ENCODE results near the gene BCAS3.
"Not testable (repeated sequence)": the region's sequence is repeated elsewhere in the genome, so short reads cannot be mapped to it uniquely, and the experiment has no call there.

Gene BCAS3

DNA sequence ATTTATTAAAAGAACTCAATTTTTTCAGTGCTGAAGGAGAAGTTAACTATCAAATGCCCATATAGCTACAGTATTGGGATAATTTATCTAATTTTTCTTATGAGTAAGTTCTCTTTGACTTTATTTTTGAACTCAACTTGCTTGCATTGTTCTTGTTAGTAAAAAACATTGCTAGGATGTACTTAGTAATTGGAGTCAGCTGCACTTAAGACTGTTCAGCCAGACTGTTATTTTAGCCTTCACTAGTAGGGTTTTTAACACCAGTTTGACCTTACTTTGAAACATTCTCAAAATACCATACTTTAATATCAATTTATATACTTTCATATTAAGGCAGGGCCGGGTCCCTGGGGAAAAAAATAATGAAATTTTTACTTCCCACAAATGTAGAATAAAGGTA lies 465.4 kb downstream of the BCAS3 start:
- no peak for DNase-seq
- H3K79me1 ChIP-seq (ENCODE audit: low read length) = peaks cover 2% of the 10 kb centered on the region
- H3K79me2 ChIP-seq (ENCODE audit: control insufficient read depth, insufficient read depth, low read length, poor library complexity) = no peaks in the 10 kb centered on the region
- peaks cover 3 to 9% of the 10 kb centered on the region in 2 experiments for H3K4me1 ChIP-seq (ENCODE audit: control insufficient read depth in 1 of 2, insufficient read depth in 2 of 2, low read length in 2 of 2)
- H3K14ac ChIP-seq (ENCODE audit: low read length) = no peak overlapping the region
- H3K23ac ChIP-seq (ENCODE audit: low read length) = no peak overlapping the region
- H3K27ac ChIP-seq (ENCODE audit: low read depth, low read length) = no peak overlapping the region
- no peak overlapping the region for H3K18ac ChIP-seq (ENCODE audit: low read length)
- H3K4me2 ChIP-seq (ENCODE audit: low read length) = no peak overlapping the region
- H3K4ac ChIP-seq (ENCODE audit: low read depth, low read length) = no peak overlapping the region
- H2BK12ac ChIP-seq (ENCODE audit: low read length) = no peak overlapping the region
- H2BK5ac ChIP-seq (ENCODE audit: low read depth, low read length, poor library complexity) = no peak overlapping the region
- WGBS (ENCODE audit: extremely low coverage, insufficient coverage, insufficient read length) = no CpG with 5 or more reads among the region's 1 CpG
- H3K9me3 ChIP-seq (ENCODE audit: insufficient read depth, low read depth, low read length) = no peaks in the 10 kb centered on the region
- H3K27me3 ChIP-seq (ENCODE audit: insufficient read depth, low read length) = no peaks in the 10 kb centered on the region
- no peaks in the 10 kb centered on the region for H3K36me3 ChIP-seq (ENCODE audit: control insufficient read depth in 1 of 2, insufficient read depth in 2 of 2, low read length in 2 of 2)
- H4K8ac ChIP-seq (ENCODE audit: low read depth, low read length) = no peak overlapping the region
- H2AK5ac ChIP-seq (ENCODE audit: low read length) = no peak overlapping the region
- no peak overlapping the region for H2BK120ac ChIP-seq (ENCODE audit: insufficient read depth, low read length, poor library complexity)
- H3K9ac ChIP-seq (ENCODE audit: low read length) = no peak overlapping the region
- H2AFZ ChIP-seq (ENCODE audit: insufficient read depth, low read length, poor library complexity) = no peak overlapping the region
- H4K91ac ChIP-seq (ENCODE audit: low read depth, low read length) = no peak overlapping the region
- no peak overlapping the region for H3K4me3 ChIP-seq (ENCODE audit: low read depth, low read length)
- H4K12ac ChIP-seq (ENCODE audit: low read depth, low read length) = no peak overlapping the region

DNA sequence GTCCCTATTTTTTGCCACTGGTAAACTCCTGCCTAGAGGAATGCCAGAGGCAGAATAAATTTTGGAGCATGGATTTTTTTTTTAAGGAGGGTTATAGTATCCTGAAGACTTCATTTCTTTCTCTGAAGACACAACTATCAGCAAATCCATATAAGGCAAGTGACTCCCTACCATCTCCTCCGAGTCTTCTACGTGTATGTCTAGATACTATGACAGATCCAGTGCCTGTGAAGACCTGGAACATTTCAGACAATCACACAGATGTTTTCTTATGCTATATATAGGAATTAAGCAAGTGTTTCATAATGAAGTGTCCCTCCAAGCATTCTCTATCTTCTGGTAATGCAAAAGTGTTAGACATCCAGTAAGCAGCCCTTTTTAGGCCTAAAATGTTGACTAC lies 466.5 kb downstream of the BCAS3 start:
- no peak overlapping the region for H3K9ac ChIP-seq (ENCODE audit: low read length)
- no peak for DNase-seq

DNA sequence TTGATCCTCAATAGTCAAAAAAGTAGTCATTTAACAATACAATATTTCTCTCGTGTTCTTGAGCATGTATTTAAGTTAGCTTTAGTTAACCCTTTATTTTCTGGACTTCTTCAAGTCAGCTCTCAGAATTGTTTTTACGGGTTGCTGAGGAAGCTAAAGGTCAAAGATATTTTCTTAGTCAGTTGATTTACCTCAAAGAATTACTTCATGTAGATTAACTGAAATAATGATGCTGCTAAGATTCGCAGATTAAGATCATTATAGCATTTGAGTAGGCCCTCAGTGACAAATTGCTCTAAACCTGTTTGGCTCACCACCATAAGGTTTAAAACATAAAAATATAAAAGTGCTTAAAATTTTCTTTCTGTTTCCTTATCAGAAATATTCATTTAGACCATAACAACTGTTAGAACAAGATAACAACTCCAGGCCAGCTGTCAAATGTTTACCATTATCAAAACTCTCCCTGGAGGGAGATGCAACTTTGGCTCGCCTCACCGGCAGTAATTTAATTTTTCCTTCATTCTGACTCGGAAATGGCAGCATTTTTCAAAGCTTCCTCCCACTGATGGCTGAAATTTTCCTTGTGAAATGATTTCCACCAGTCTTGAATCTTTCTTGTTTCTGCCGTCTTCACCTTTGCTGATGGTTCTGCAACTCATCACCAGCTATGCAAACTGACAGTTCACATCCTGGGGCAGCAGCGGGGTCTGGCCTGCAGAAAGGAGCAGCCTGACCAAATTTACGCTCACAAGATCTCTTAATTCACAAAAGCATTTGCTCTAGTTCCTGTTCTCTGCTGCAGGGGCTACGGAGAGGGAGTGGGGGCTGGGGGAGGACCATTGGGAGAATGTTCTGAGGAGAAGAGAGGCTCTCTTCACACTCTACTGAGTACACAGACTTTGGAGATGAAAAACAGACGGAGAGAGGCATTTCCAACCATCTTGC lies 467.2 kb downstream of the BCAS3 start:
- no peak overlapping the region for H2BK5ac ChIP-seq (ENCODE audit: low read depth, low read length, poor library complexity)
- no peak overlapping the region for H2BK120ac ChIP-seq (ENCODE audit: insufficient read depth, low read length, poor library complexity)
- H3K4me1 ChIP-seq (ENCODE audit: control insufficient read depth in 1 of 2, insufficient read depth in 2 of 2, low read length in 2 of 2) = peaks cover 0 to 7% of the 10 kb centered on the region in 2 experiments
- H3K23ac ChIP-seq (ENCODE audit: low read length) = no peak overlapping the region
- H3K79me2 ChIP-seq (ENCODE audit: control insufficient read depth, insufficient read depth, low read length, poor library complexity) = no peaks in the 10 kb centered on the region
- no peak overlapping the region for H3K4me3 ChIP-seq (ENCODE audit: low read depth, low read length)
- H3K18ac ChIP-seq (ENCODE audit: low read length) = no peak overlapping the region
- no peak overlapping the region for H3K9ac ChIP-seq (ENCODE audit: low read length)
- DNase-seq = no peak
- H2BK12ac ChIP-seq (ENCODE audit: low read length) = no peak overlapping the region
- H2AFZ ChIP-seq (ENCODE audit: insufficient read depth, low read length, poor library complexity) = no peak overlapping the region
- no peak overlapping the region for H3K14ac ChIP-seq (ENCODE audit: low read length)
- peaks cover 2% of the 10 kb centered on the region for H3K79me1 ChIP-seq (ENCODE audit: low read length)
- H4K12ac ChIP-seq (ENCODE audit: low read depth, low read length) = no peak overlapping the region
- H3K36me3 ChIP-seq (ENCODE audit: control insufficient read depth in 1 of 2, insufficient read depth in 2 of 2, low read length in 2 of 2) = no peaks in the 10 kb centered on the region
- H2AK5ac ChIP-seq (ENCODE audit: low read length) = no peak overlapping the region
- H3K4me2 ChIP-seq (ENCODE audit: low read length) = no peak overlapping the region
- H3K4ac ChIP-seq (ENCODE audit: low read depth, low read length) = no peak overlapping the region
- no peaks in the 10 kb centered on the region for H3K27me3 ChIP-seq (ENCODE audit: insufficient read depth, low read length)
- no peaks in the 10 kb centered on the region for H3K9me3 ChIP-seq (ENCODE audit: insufficient read depth, low read depth, low read length)
- no CpG with 5 or more reads among the region's 11 CpGs for WGBS (ENCODE audit: extremely low coverage, insufficient coverage, insufficient read length)
- peak overlapping the region; percentile 38 for H3K27ac ChIP-seq (ENCODE audit: low read depth, low read length)
- no peak overlapping the region for H4K8ac ChIP-seq (ENCODE audit: low read depth, low read length)
- no peak overlapping the region for H4K91ac ChIP-seq (ENCODE audit: low read depth, low read length)

More for the DNA sequence above, 466.5 kb downstream of the BCAS3 start:
- no peak overlapping the region for H2BK12ac ChIP-seq (ENCODE audit: low read length)
- H4K8ac ChIP-seq (ENCODE audit: low read depth, low read length) = no peak overlapping the region
- H3K79me1 ChIP-seq (ENCODE audit: low read length) = peaks cover 2% of the 10 kb centered on the region
- H3K36me3 ChIP-seq (ENCODE audit: control insufficient read depth in 1 of 2, insufficient read depth in 2 of 2, low read length in 2 of 2) = no peaks in the 10 kb centered on the region
- H2AK5ac ChIP-seq (ENCODE audit: low read length) = no peak overlapping the region
- no peaks in the 10 kb centered on the region for H3K9me3 ChIP-seq (ENCODE audit: insufficient read depth, low read depth, low read length)
- peaks cover 3 to 9% of the 10 kb centered on the region in 2 experiments for H3K4me1 ChIP-seq (ENCODE audit: control insufficient read depth in 1 of 2, insufficient read depth in 2 of 2, low read length in 2 of 2)
- WGBS (ENCODE audit: extremely low coverage, insufficient coverage, insufficient read length) = no CpG with 5 or more reads among the region's 2 CpGs
- no peaks in the 10 kb centered on the region for H3K79me2 ChIP-seq (ENCODE audit: control insufficient read depth, insufficient read depth, low read length, poor library complexity)
- no peak overlapping the region for H3K4me2 ChIP-seq (ENCODE audit: low read length)
- H3K27ac ChIP-seq (ENCODE audit: low read depth, low read length) = no peak overlapping the region
- no peak overlapping the region for H3K18ac ChIP-seq (ENCODE audit: low read length)
- no peak overlapping the region for H2BK5ac ChIP-seq (ENCODE audit: low read depth, low read length, poor library complexity)
- H2AFZ ChIP-seq (ENCODE audit: insufficient read depth, low read length, poor library complexity) = no peak overlapping the region
- no peak overlapping the region for H3K4ac ChIP-seq (ENCODE audit: low read depth, low read length)
- H4K91ac ChIP-seq (ENCODE audit: low read depth, low read length) = no peak overlapping the region
- H2BK120ac ChIP-seq (ENCODE audit: insufficient read depth, low read length, poor library complexity) = no peak overlapping the region
- no peak overlapping the region for H3K4me3 ChIP-seq (ENCODE audit: low read depth, low read length)
- H4K12ac ChIP-seq (ENCODE audit: low read depth, low read length) = no peak overlapping the region
- no peak overlapping the region for H3K14ac ChIP-seq (ENCODE audit: low read length)
- H3K27me3 ChIP-seq (ENCODE audit: insufficient read depth, low read length) = no peaks in the 10 kb centered on the region
- H3K23ac ChIP-seq (ENCODE audit: low read length) = no peak overlapping the region

DNA sequence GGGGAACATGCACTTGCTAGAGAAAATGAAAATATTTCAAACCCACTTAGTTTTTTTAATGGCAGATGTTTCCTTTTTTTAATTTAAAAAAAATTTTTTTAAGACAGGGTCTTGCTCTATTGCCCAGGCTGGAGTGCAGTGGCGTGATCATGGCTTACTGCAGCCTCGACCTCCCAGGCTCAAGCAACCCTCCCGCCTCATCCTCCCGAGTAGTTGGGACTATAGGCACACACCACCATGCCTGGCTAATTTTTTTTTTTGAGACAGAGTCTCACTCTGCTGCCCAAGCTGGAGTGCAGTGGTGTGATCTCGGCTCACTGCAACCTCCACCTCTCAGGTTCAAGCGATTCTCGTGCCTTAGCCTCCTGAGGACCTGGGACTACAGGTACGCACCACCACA lies 469.2 kb downstream of the BCAS3 start:
- not testable (repeated sequence) for H3K79me2 ChIP-seq (ENCODE audit: control insufficient read depth, insufficient read depth, low read length, poor library complexity); H3K27ac ChIP-seq (ENCODE audit: low read depth, low read length); H2BK5ac ChIP-seq (ENCODE audit: low read depth, low read length, poor library complexity); H2AFZ ChIP-seq (ENCODE audit: insufficient read depth, low read length, poor library complexity); H3K36me3 ChIP-seq (ENCODE audit: control insufficient read depth in 1 of 2, insufficient read depth in 2 of 2, low read length in 2 of 2); H3K4me1 ChIP-seq (ENCODE audit: control insufficient read depth in 1 of 2, insufficient read depth in 2 of 2, low read length in 2 of 2); H4K12ac ChIP-seq (ENCODE audit: low read depth, low read length); H3K14ac ChIP-seq (ENCODE audit: low read length); H3K18ac ChIP-seq (ENCODE audit: low read length); H3K79me1 ChIP-seq (ENCODE audit: low read length); H2AK5ac ChIP-seq (ENCODE audit: low read length); H3K4me2 ChIP-seq (ENCODE audit: low read length); H3K23ac ChIP-seq (ENCODE audit: low read length); H3K4ac ChIP-seq (ENCODE audit: low read depth, low read length); H3K27me3 ChIP-seq (ENCODE audit: insufficient read depth, low read length); H3K9ac ChIP-seq (ENCODE audit: low read length); H4K91ac ChIP-seq (ENCODE audit: low read depth, low read length); H3K4me3 ChIP-seq (ENCODE audit: low read depth, low read length); H4K8ac ChIP-seq (ENCODE audit: low read depth, low read length); DNase-seq; H2BK12ac ChIP-seq (ENCODE audit: low read length); H3K9me3 ChIP-seq (ENCODE audit: insufficient read depth, low read depth, low read length); H2BK120ac ChIP-seq (ENCODE audit: insufficient read depth, low read length, poor library complexity)
- no CpG with 5 or more reads among the region's 8 CpGs for WGBS (ENCODE audit: extremely low coverage, insufficient coverage, insufficient read length)
